ENCODE measurements around the gene RGL3. TPM values are rescaled to one million over a fixed set of nuclear protein-coding genes. Genes with fewer than 3 reads are reported as not detected.

Gene RGL3
- polyA plus RNA-seq, 1 of the 3 experiments (the other 2 are of a cell fraction), result 13.3 TPM

- TF ChIP-seq TEAD4 (IDR thresholded peaks at IDR 0.05; ENCODE audit: borderline replicate concordance, insufficient read depth) (no peak), NFIC (IDR thresholded peaks at IDR 0.05; ENCODE audit: borderline replicate concordance) (no peak), POLR2AphosphoS5 (IDR thresholded peaks at IDR 0.05; ENCODE audit: low read depth, low read length) (no peak), EP300 (IDR thresholded peaks at IDR 0.05; ENCODE audit: borderline replicate concordance in 1 of 2, low read depth in 1 of 2, low read length in 1 of 2) (0 out of 4 replicates have a peak, but pooled peaks of 1 of the 2 experiments have one; percentile 11), GATA2 (CRISPR knock-in tag; IDR thresholded peaks at IDR 0.05) (no peak), RFX5 (IDR thresholded peaks at IDR 0.05; ENCODE audit: low read length) (no peak), ELF1 (IDR thresholded peaks at IDR 0.05) (no peak), FOXJ3 (CRISPR knock-in tag; IDR thresholded peaks at IDR 0.05) (no peak)
These were observed 45.8 kb downstream of the RGL3 start (continued) for GRCh38 chr19:11373166-11373884.

GRCh38 chr19:11370744-11371143 lies 48.4 kb downstream of the RGL3 start:
- no peak overlapping the region for H3K9ac ChIP-seq

More at GRCh38 chr19:11370744-11371143, 48.4 kb downstream of the RGL3 start:
- Histone ChIP-seq H3K4me3 (ENCODE audit: low read depth in 2 of 2, low read length in 1 of 2) (no peak overlapping the region), H2AFZ (ENCODE audit: low read depth) (no peak overlapping the region), H3K4me1 (ENCODE audit: control insufficient read depth in 1 of 2, insufficient read depth in 2 of 2, low read depth in 1 of 2, low read length in 1 of 2) (peaks cover 0 to 15% of the 10 kb centered on the region in 2 experiments; a peak in 2 of 4 replicates), H3K27ac (ENCODE audit: low read depth in 2 of 2, low read length in 1 of 2) (no peak overlapping the region), H3F3A (replicated peaks; ENCODE audit: insufficient read depth) (peaks cover 3% of the 10 kb centered on the region), H3K9me3 (no peaks in the 10 kb centered on the region), H3K36me3 (replicated peaks in 1 of 2; ENCODE audit: control insufficient read depth in 1 of 2, insufficient read depth in 2 of 2, low read length in 1 of 2) (peaks cover 0 to 2% of the 10 kb centered on the region in 2 experiments), H3K9me2 (no peaks in the 10 kb centered on the region), H4K20me1 (ENCODE audit: insufficient read depth) (no peaks in the 10 kb centered on the region), H3K4me2 (no peak overlapping the region), H3K27me3 (ENCODE audit: insufficient read depth) (no peaks in the 10 kb centered on the region), H3K79me2 (ENCODE audit: insufficient read depth) (peaks cover 4% of the 10 kb centered on the region)
- no peak for TF ChIP-seq TCF12 (IDR thresholded peaks at IDR 0.05)
- no peak for TF ChIP-seq ELF1 (IDR thresholded peaks at IDR 0.05)
- no peak for TF ChIP-seq IRF3 (IDR thresholded peaks at IDR 0.05; ENCODE audit: low read depth, low read length)
- TF ChIP-seq CTCF (IDR thresholded peaks at IDR 0.05), result no peak
- no peak for TF ChIP-seq FOSL2 (IDR thresholded peaks at IDR 0.05; ENCODE audit: borderline replicate concordance, low read depth)
- TF ChIP-seq FOXJ3 (CRISPR knock-in tag; IDR thresholded peaks at IDR 0.05), result no peak
- TF ChIP-seq FOXM1 (IDR thresholded peaks at IDR 0.05; ENCODE audit: low read depth), result no peak
- TF ChIP-seq CHD2 (IDR thresholded peaks at IDR 0.05; ENCODE audit: low read length, partially characterized antibody), result no peak
- TF ChIP-seq RXRA (IDR thresholded peaks at IDR 0.05; ENCODE audit: borderline replicate concordance, low read depth), result no peak
- TF ChIP-seq USF2 (IDR thresholded peaks at IDR 0.05; ENCODE audit: borderline replicate concordance, low read depth, low read length), result no peak
- no peak for TF ChIP-seq POLR2AphosphoS5 (IDR thresholded peaks at IDR 0.05; ENCODE audit: low read depth, low read length)
- no peak for TF ChIP-seq RCOR1 (IDR thresholded peaks at IDR 0.05; ENCODE audit: low read length)
- POLR2A ChIA-PET, result no interaction called here
- CTCF ChIA-PET, result no interaction called here
- 87% methylated on average over 2 of the region's 2 CpGs for WGBS (ENCODE audit: low lambda C conversion rate)
- no peak for DNase-seq
